Cardiac fibroblast (primary cell): Measurements from ENCODE around the gene EIF2B5.

Source experiments
- DNase-seq, 2 donors: peaks; one replicate each; pipeline versions ENCODE4 v3.0.0 to v3.0.0-alpha.2; 2010; ENCODE audit warnings: low read depth in 2 of 2
- H3K4me3 ChIP-seq, 2 donors: replicated peaks in 1 of 2; 1 replicate in 1 of 2; 2 replicates in 1 of 2; pipeline ENCODE4 v1.5.1; 2011; ENCODE audit warnings: low read depth in 2 of 2, low read length in 2 of 2, mild to moderate bottlenecking in 2 of 2, moderate library complexity in 1 of 2
- CTCF ChIP-seq: IDR thresholded peaks from one replicate; pipeline ENCODE4 v1.5.1; 2011; ENCODE audit warnings: low read depth, mild to moderate bottlenecking, low read length, inconsistent platforms

EIF2B5 gene

GRCh38 chr3:184133840-184134745 lies 1.1 kb upstream of the EIF2B5 start:
- DNase-seq = peak; percentile 83 to 85
- TF ChIP-seq CTCF = no peak
- peak overlapping the region; percentile 90 to 94 for H3K4me3 ChIP-seq

DNA sequence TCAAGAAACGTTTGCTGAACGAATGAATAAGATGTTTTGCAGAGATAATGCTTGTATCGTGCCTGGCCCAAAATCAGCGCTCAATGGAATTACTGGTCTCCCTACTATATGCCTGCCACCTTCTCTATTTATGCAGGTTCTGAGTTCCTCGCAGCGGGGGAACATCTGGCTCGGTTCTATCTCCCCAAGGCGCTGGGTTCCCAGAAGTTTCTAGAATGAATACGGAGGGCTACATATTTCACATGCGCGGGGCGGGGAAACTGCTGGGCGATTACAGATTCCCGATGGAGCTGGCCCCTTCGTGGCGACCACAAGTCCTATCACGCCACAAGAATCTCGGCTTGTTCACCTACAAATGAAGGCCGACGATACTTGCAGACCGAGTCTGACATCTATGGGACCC lies 411 bp upstream of the EIF2B5 start:
- TF ChIP-seq CTCF = no peak
- no peak for DNase-seq
- H3K4me3 ChIP-seq = peak overlapping the region; percentile 90 to 94

DNA sequence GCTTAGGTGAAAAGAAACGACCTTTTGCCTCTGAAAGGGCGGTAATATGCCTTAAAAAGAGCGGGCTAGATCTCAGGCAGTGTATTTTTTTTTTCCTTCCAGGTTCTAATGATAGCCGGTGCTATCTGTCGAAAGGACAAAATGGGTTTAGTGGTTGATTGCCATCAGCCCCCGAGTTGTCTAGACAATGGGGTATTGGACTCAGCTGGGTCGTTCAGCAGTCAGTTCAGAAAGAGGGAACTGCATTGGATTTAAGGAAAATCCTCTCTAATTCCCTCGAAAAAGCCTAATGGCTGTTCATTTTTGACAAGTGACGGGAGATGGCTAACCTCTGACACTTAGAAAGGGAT lies 728 bp downstream of the EIF2B5 start:
- H3K4me3 ChIP-seq = peak overlapping the region; percentile 90 to 94
- no peak for TF ChIP-seq CTCF
- DNase-seq = no peak

DNA sequence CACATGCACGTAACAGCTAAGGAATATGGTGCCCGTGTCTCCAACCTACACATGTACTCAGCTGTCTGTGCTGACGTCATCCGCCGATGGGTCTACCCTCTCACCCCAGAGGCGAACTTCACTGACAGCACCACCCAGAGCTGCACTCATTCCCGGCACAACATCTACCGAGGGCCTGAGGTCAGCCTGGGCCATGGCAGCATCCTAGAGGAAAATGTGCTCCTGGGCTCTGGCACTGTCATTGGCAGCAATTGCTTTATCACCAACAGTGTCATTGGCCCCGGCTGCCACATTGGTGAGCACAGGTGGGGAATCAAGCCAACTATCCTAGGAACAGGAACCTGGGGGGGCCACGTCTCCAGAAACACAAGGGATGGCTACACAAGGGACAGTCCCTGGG lies 5.3 kb downstream of the EIF2B5 start:
- DNase-seq = no peak
- no peak for TF ChIP-seq CTCF
- no peak overlapping the region for H3K4me3 ChIP-seq

- TF ChIP-seq CTCF = no peak
- no peak for DNase-seq
- no peak overlapping the region for H3K4me3 ChIP-seq
Measured at GRCh38 chr3:184142199-184142598, 7.0 kb downstream of the EIF2B5 start.

DNA sequence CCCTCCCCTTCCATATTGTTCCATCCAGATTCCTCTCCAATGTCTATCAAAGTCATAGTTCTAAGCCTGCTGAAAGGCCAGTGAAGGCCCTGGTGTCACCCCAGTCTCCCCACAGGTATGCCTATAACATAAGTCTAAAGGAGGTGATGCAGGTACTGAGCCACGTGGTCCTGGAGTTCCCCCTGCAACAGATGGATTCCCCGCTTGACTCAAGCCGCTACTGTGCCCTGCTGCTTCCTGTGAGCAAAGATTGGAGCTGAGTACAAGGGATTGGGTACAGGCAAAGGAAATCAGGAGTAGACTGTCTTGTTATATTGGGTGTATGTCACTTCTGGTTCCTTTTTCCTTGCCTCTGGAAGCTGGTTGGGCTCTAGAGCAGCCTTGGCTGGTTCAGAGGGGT lies 8.2 kb downstream of the EIF2B5 start:
- no peak overlapping the region for H3K4me3 ChIP-seq
- no peak for TF ChIP-seq CTCF
- DNase-seq = no peak
